KOPT-K1 (cell line): ENCODE results near the gene UBE2E2.

Source experiments
- H3K27ac ChIP-seq: fragments of 200-600 bp; sonication (generic); 2 replicates; pipeline ENCODE4 v1.5.1; 2016; ENCODE audit warnings: antibody characterized with exemption, mild to moderate bottlenecking, low read depth, low read length; ENCODE audit not compliant: poor library complexity, severe bottlenecking
- H3K36me3 ChIP-seq: fragments of 200-600 bp; sonication (generic); 2 replicates; pipeline ENCODE4 v1.5.1; 2017; ENCODE audit warnings: antibody characterized with exemption, mild to moderate bottlenecking, low read length, moderate library complexity; ENCODE audit not compliant: insufficient read depth
- H3K9me3 ChIP-seq: fragments of 200-600 bp; sonication (generic); 2 replicates; pipeline ENCODE4 v1.5.1; 2017; ENCODE audit warnings: antibody characterized with exemption, low read length, mild to moderate bottlenecking; ENCODE audit not compliant: insufficient read depth, poor library complexity, severe bottlenecking

UBE2E2 gene

GRCh38 chr3:23550402-23550801 is 347.3 kb downstream of the UBE2E2 start:
- no peaks in the 10 kb centered on the region for H3K36me3 ChIP-seq
- H3K9me3 ChIP-seq, result no peaks in the 10 kb centered on the region
- no peak overlapping the region for H3K27ac ChIP-seq

GRCh38 chr3:23552506-23552905 is 349.4 kb downstream of the UBE2E2 start:
- Histone ChIP-seq H3K36me3 (no peaks in the 10 kb centered on the region), H3K27ac (no peak overlapping the region), H3K9me3 (no peaks in the 10 kb centered on the region)

GRCh38 chr3:23553353-23553752 is 350.2 kb downstream of the UBE2E2 start:
- Histone ChIP-seq H3K36me3 (no peaks in the 10 kb centered on the region), H3K27ac (no peak overlapping the region), H3K9me3 (no peaks in the 10 kb centered on the region)

- no peaks in the 10 kb centered on the region for H3K9me3 ChIP-seq
- no peak overlapping the region for H3K27ac ChIP-seq
- H3K36me3 ChIP-seq, result no peaks in the 10 kb centered on the region
Observed at GRCh38 chr3:23565041-23565775, 362.1 kb downstream of the UBE2E2 start.

GRCh38 chr3:23566499-23566898 is 363.4 kb downstream of the UBE2E2 start:
- Histone ChIP-seq H3K36me3 (no peaks in the 10 kb centered on the region), H3K27ac (no peak overlapping the region), H3K9me3 (no peaks in the 10 kb centered on the region)

- no peak overlapping the region for H3K27ac ChIP-seq
- H3K9me3 ChIP-seq, result no peaks in the 10 kb centered on the region
- no peaks in the 10 kb centered on the region for H3K36me3 ChIP-seq
Observed at GRCh38 chr3:23567917-23568316, 364.8 kb downstream of the UBE2E2 start.

- no peaks in the 10 kb centered on the region for H3K9me3 ChIP-seq
- no peak overlapping the region for H3K27ac ChIP-seq
- H3K36me3 ChIP-seq, result no peaks in the 10 kb centered on the region
Observed at GRCh38 chr3:23573827-23574226, 370.7 kb downstream of the UBE2E2 start.

GRCh38 chr3:23574822-23575315 is 371.7 kb downstream of the UBE2E2 start:
- Histone ChIP-seq H3K36me3 (no peaks in the 10 kb centered on the region), H3K27ac (no peak overlapping the region), H3K9me3 (no peaks in the 10 kb centered on the region)

- Histone ChIP-seq H3K27ac (no peak overlapping the region), H3K36me3 (no peaks in the 10 kb centered on the region), H3K9me3 (no peaks in the 10 kb centered on the region)
Observed at GRCh38 chr3:23575697-23576096, 372.6 kb downstream of the UBE2E2 start.

GRCh38 chr3:23576379-23576959 is 373.3 kb downstream of the UBE2E2 start:
- H3K27ac ChIP-seq, result no peak overlapping the region
- H3K9me3 ChIP-seq, result no peaks in the 10 kb centered on the region

GRCh38 chr3:23580096-23580713 is 377.1 kb downstream of the UBE2E2 start:
- no peaks in the 10 kb centered on the region for H3K36me3 ChIP-seq
- H3K27ac ChIP-seq, result no peak overlapping the region
- peaks cover 8% of the 10 kb centered on the region for H3K9me3 ChIP-seq

More at GRCh38 chr3:23576379-23576959, 373.3 kb downstream of the UBE2E2 start:
- no peaks in the 10 kb centered on the region for H3K36me3 ChIP-seq

GRCh38 chr3:23583980-23584740 is 381.0 kb downstream of the UBE2E2 start:
- Histone ChIP-seq H3K36me3 (no peaks in the 10 kb centered on the region), H3K27ac (no peak overlapping the region), H3K9me3 (peaks cover 8% of the 10 kb centered on the region)

GRCh38 chr3:23587513-23587912 is 384.4 kb downstream of the UBE2E2 start:
- H3K27ac ChIP-seq, result no peak overlapping the region
- no peaks in the 10 kb centered on the region for H3K36me3 ChIP-seq
- peaks cover 8% of the 10 kb centered on the region for H3K9me3 ChIP-seq

GRCh38 chr3:23588547-23588946 is 385.4 kb downstream of the UBE2E2 start:
- no peaks in the 10 kb centered on the region for H3K36me3 ChIP-seq
- peaks cover 8% of the 10 kb centered on the region for H3K9me3 ChIP-seq
- no peak overlapping the region for H3K27ac ChIP-seq

- H3K27ac ChIP-seq, result no peak overlapping the region
Observed at GRCh38 chr3:23589602-23590001, 386.5 kb downstream of the UBE2E2 start.

More at GRCh38 chr3:23589602-23590001, 386.5 kb downstream of the UBE2E2 start:
- no peaks in the 10 kb centered on the region for H3K36me3 ChIP-seq
- H3K9me3 ChIP-seq, result no peaks in the 10 kb centered on the region
